OCI-LY7 (cell line): ENCODE data around the gene ASMT.
"Not testable (repeated sequence)": the region's sequence is repeated elsewhere in the genome, so short reads cannot be mapped to it uniquely, and the experiment has no call there.

Experiments
- CTCF ChIP-seq: fragments of 200-600 bp; sonication (generic); conservative IDR thresholded peaks from 2 replicates; pipeline ENCODE4 v1.5.1; 2014; ENCODE audit warnings: mild to moderate bottlenecking, antibody characterized with exemption, low read length, moderate library complexity, mixed read lengths
- EZH2phosphoT487 ChIP-seq: fragments of 200-600 bp; sonication (generic); IDR thresholded peaks from 2 replicates; pipeline ENCODE4 v1.6.1; 2018; ENCODE audit warnings: low read depth, borderline replicate concordance, mild to moderate bottlenecking, mixed run types, antibody characterized with exemption, low read length, moderate library complexity, mixed read lengths

GRCh38 chrX:1624861-1625215 lies 10.0 kb downstream of the ASMT start:
- TF ChIP-seq CTCF, EZH2phosphoT487: not testable (repeated sequence)
